MM.1S (cell line): ENCODE data around the gene FADD.

Experiments used
- DNase-seq: peaks from one replicate; pipeline ENCODE4 v3.0.0-alpha.2; 2015
- H2AFZ ChIP-seq: fragments of 300-600 bp; sonication (generic); 2 replicates; pipeline ENCODE4 v1.6.0; 2016; ENCODE audit warnings: antibody characterized with exemption, low read length
- H3F3A ChIP-seq: fragments of 300-600 bp; sonication (generic); 2 replicates; pipeline ENCODE4 v1.6.1; 2016; ENCODE audit warnings: mild to moderate bottlenecking, antibody characterized with exemption, low read length, moderate library complexity, mixed read lengths; ENCODE audit not compliant: insufficient read depth
- H3K27ac ChIP-seq: fragments of 300-600 bp; sonication (generic); 2 replicates; pipeline ENCODE4 v1.5.1; 2016; ENCODE audit warnings: mild to moderate bottlenecking, low read length
- H3K27me3 ChIP-seq: fragments of 300-600 bp; sonication (generic); replicated peaks from 2 replicates; pipeline ENCODE4 v1.6.0; 2016; ENCODE audit warnings: low read length; ENCODE audit not compliant: insufficient read depth
- H3K36me3 ChIP-seq: fragments of 300-600 bp; sonication (generic); replicated peaks from 2 replicates; pipeline ENCODE4 v1.6.1; 2016; ENCODE audit warnings: mild to moderate bottlenecking, low read length, mixed read lengths; ENCODE audit not compliant: insufficient read depth
- H3K4me1 ChIP-seq: fragments of 300-600 bp; sonication (generic); 2 replicates; pipeline ENCODE4 v1.6.1; 2016; ENCODE audit warnings: low read length, mixed read lengths
- H3K4me2 ChIP-seq: fragments of 300-600 bp; sonication (generic); 2 replicates; pipeline ENCODE4 v1.6.0; 2016; ENCODE audit warnings: low read depth, low read length
- H3K4me3 ChIP-seq: fragments of 300-600 bp; sonication (generic); 2 replicates; pipeline ENCODE4 v1.5.1; 2016; ENCODE audit warnings: low read length, mixed read lengths
- H3K79me2 ChIP-seq: fragments of 300-600 bp; sonication (generic); 2 replicates; pipeline ENCODE4 v1.6.1; 2016; ENCODE audit warnings: mixed run types, low read length, mixed read lengths
- H3K9ac ChIP-seq: fragments of 300-600 bp; sonication (generic); 2 replicates; pipeline ENCODE4 v1.6.1; 2016; ENCODE audit warnings: low read length, mixed read lengths
- H3K9me2 ChIP-seq: fragments of 300-600 bp; sonication (generic); replicated peaks from 2 replicates; pipeline ENCODE4 v1.6.1; 2016; ENCODE audit warnings: mild to moderate bottlenecking, low read length, mixed read lengths; ENCODE audit not compliant: insufficient read depth
- H3K9me3 ChIP-seq: fragments of 300-600 bp; sonication (generic); replicated peaks from 2 replicates; pipeline ENCODE4 v1.6.1; 2016; ENCODE audit warnings: mild to moderate bottlenecking, low read length, mixed read lengths; ENCODE audit not compliant: insufficient read depth
- H4K20me1 ChIP-seq: fragments of 300-600 bp; sonication (generic); 2 replicates; pipeline ENCODE4 v1.6.1; 2016; ENCODE audit warnings: mild to moderate bottlenecking, low read length, moderate library complexity, mixed read lengths; ENCODE audit not compliant: insufficient read depth
- EZH2 ChIP-seq: fragments of 300-600 bp; sonication (generic); optimal IDR thresholded peaks from 2 replicates; pipeline ENCODE3; 2017; ENCODE audit warnings: low read depth, mild to moderate bottlenecking, antibody characterized with exemption, low read length, mixed read lengths
- EZH2phosphoT487 ChIP-seq: fragments of 300-600 bp; sonication (generic); IDR thresholded peaks from 2 replicates; pipeline ENCODE4 v1.6.1; 2018; ENCODE audit warnings: antibody characterized with exemption, low read length
- TF ChIP-seq, protein P1 (sequence below): fragments of 300-600 bp; sonication (generic); IDR thresholded peaks from 2 replicates; pipeline ENCODE4 v1.5.1; 2016; ENCODE audit warnings: antibody characterized with exemption, low read length, mixed read lengths

The FADD gene

DNA sequence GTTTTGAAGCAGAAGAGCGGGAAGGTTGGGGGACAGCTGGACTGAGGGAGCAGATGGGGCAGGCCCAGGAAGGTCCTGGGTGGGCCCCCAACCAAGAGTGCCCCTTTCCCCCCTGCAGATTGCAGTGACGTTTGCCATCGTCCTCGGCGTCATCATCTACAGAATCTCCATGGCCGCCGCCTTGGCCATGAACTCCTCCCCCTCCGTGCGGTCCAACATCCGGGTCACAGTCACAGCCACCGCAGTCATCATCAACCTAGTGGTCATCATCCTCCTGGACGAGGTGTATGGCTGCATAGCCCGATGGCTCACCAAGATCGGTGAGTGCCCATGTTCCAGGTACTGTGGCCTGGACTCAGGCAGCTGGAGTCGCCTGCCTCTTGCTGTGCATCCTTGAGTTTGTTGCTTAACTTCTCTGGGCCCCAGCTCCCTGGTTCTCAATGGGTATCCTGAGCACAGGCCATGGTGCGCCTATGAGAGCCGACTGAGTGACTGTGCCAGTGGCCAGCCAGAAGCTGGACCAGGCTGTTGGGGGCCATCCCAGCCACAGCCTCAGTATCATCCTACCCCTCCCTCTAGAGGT is 42.0 kb upstream of the FADD start:
- DNase-seq, result no peak
- Histone ChIP-seq H3K4me3 (no peak overlapping the region), H3K4me2 (no peak overlapping the region), H3K27ac (no peak overlapping the region), H3K79me2 (no peaks in the 10 kb centered on the region), H3F3A (no peaks in the 10 kb centered on the region), H3K9ac (no peak overlapping the region), H3K9me3 (no peaks in the 10 kb centered on the region), H3K9me2 (no peaks in the 10 kb centered on the region), H3K36me3 (no peaks in the 10 kb centered on the region), H3K4me1 (no peaks in the 10 kb centered on the region), H2AFZ (no peak overlapping the region), H3K27me3 (peaks cover 94% of the 10 kb centered on the region), H4K20me1 (no peaks in the 10 kb centered on the region)
- no peak for TF ChIP-seq EZH2
- no peak for TF ChIP-seq EZH2phosphoT487
- TF ChIP-seq, protein P1, sequence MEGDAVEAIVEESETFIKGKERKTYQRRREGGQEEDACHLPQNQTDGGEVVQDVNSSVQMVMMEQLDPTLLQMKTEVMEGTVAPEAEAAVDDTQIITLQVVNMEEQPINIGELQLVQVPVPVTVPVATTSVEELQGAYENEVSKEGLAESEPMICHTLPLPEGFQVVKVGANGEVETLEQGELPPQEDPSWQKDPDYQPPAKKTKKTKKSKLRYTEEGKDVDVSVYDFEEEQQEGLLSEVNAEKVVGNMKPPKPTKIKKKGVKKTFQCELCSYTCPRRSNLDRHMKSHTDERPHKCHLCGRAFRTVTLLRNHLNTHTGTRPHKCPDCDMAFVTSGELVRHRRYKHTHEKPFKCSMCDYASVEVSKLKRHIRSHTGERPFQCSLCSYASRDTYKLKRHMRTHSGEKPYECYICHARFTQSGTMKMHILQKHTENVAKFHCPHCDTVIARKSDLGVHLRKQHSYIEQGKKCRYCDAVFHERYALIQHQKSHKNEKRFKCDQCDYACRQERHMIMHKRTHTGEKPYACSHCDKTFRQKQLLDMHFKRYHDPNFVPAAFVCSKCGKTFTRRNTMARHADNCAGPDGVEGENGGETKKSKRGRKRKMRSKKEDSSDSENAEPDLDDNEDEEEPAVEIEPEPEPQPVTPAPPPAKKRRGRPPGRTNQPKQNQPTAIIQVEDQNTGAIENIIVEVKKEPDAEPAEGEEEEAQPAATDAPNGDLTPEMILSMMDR, result no peak

DNA sequence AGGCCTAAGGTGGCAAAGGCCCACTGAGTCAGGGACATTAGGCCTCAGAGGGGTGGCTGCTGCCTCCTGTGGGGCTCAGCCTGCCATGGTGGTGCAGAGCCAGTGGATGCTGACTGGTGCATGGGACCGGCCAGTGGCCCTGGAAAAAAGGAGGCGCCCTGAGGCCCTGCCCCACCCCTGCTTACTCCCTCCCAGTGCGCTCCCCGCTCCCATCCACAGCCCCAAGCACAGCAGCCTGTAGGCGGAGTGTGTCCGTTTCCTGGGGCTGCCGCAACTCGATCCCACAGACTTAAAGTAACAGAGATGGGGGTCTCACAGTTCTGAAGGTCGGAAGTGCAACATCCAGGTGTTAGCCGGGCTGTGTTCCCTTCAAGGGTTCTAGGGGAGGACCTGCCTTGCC is 38.4 kb upstream of the FADD start:
- no peak for DNase-seq
- no peaks in the 10 kb centered on the region for H3F3A ChIP-seq
- no peak overlapping the region for H2AFZ ChIP-seq
- H4K20me1 ChIP-seq, result no peaks in the 10 kb centered on the region
- TF ChIP-seq EZH2phosphoT487 (no peak), EZH2 (no peak)
- TF ChIP-seq, protein P1, result no peak
- H3K79me2 ChIP-seq, result no peaks in the 10 kb centered on the region
- no peaks in the 10 kb centered on the region for H3K4me1 ChIP-seq
- H3K4me3 ChIP-seq, result no peak overlapping the region
- H3K36me3 ChIP-seq, result no peaks in the 10 kb centered on the region
- H3K27ac ChIP-seq, result no peak overlapping the region
- no peaks in the 10 kb centered on the region for H3K9me3 ChIP-seq
- no peak overlapping the region for H3K9ac ChIP-seq
- peaks cover 95% of the 10 kb centered on the region for H3K27me3 ChIP-seq
- no peak overlapping the region for H3K4me2 ChIP-seq
- H3K9me2 ChIP-seq, result no peaks in the 10 kb centered on the region

DNA sequence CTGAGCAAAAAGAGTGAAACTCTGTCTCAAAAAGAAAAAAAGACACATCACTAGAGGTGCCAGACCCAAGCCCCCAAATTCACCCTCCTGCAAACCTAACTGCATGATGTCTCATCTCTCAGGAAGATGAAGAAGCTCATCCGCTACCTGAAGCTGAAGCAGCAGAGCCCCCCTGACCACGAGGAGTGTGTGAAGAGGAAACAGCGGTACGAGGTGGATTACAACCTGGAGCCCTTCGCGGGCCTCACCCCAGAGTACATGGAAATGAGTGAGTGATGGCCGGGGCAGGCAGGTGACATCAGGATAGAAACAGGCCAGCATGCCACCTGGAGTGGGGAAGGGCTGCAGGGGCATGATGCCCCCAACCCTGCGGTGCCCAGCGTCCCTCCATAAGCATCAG is 36.0 kb upstream of the FADD start:
- Histone ChIP-seq H3K27me3 (peaks cover 93% of the 10 kb centered on the region), H3K4me2 (no peak overlapping the region), H4K20me1 (no peaks in the 10 kb centered on the region), H3K4me1 (no peaks in the 10 kb centered on the region), H3K9me3 (no peaks in the 10 kb centered on the region), H2AFZ (no peak overlapping the region), H3F3A (no peaks in the 10 kb centered on the region), H3K9ac (no peak overlapping the region), H3K9me2 (no peaks in the 10 kb centered on the region), H3K27ac (no peak overlapping the region), H3K4me3 (no peak overlapping the region), H3K36me3 (no peaks in the 10 kb centered on the region), H3K79me2 (no peaks in the 10 kb centered on the region)
- no peak for DNase-seq
- TF ChIP-seq EZH2phosphoT487, result no peak
- no peak for TF ChIP-seq EZH2
- TF ChIP-seq, protein P1, result no peak
